GM18502 (cell line): ENCODE measurements around the gene GEN1.
"Not testable (repeated sequence)": the region's sequence is repeated elsewhere in the genome, so short reads cannot be mapped to it uniquely, and the experiment has no call there.

ENCODE experiments used
- ATAC-seq: cut with Tn5 transposase; IDR thresholded peaks from one replicate; pipeline ENCODE4 v1.9.1; 2021; ENCODE audit warnings: mild to moderate bottlenecking; ENCODE audit not compliant: unreplicated experiment, poor library complexity

Gene GEN1

DNA sequence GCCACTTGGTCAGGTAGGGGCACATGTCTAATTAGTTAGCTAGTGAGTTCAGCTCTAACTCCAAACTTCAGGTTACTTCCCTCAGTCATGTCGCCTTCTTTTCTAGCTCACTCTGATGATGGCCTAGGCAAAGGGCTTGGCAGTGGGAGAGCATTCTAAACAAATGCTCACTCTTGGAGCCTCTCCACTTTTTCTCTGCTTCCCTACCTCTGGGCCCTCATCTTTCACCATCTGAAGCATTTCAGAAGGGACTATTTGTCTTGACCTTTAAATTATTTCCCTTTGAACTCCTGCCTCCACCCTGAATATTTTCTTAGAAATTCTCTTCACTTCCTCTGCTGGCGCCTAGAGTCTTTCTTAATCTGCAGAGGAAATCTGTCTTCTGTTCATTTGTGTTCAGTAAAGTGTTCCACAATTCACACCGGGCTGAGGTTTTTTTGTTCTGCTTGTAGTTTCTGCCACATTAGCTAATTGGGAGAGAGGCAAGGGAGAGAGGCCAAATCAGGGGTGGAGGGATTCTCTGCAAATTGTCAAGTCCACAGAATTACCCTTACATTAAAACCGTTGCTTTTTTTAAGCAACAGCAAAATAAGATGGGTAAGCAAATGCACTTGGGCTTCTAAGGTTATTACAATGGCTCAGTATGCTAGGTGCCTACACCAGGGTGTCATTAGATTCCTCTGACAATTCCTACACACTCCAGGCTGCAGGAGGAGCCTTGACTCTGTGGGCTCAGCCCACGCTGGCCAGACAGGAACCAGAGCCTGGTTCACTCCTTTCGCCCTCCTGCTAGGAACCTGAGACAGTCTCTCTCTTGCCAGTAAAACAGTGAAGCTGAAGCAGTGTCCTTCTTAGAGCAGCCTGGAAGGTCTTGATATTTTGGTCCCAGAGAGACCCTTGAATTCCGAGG lies 67.9 kb downstream of the GEN1 start:
- ATAC-seq = peak; percentile 49

DNA sequence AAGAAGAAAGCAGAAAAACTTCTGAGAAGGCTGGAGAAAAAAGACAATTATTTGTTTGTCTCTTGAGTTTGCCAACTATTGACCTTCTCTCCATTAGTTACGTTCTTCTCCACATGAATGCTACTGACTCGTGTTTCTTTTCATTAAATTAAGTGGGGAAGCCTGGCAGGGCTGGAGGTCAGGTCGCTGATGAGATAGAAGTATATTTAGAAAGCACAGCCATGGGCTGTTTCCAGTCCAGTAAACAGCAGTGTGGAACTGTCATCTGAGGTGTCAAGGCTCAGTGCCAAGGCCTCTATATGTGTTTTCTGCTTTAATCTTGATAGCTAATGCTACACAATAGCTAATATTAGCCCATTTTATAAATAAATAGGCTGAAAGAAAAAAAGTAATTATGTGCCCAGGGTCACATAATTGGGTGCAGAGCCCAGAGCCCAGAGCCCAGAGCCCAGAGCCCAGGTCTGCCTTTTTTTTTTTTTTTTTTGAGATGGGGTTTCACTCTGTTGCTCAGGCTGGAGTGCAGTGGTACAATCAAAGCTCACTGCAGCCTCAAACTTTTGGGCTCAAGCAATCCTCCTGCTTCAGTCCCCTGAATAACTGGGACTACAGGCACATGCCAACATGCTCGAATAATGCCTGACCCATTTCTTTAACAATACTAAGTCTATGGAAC lies 68.6 kb downstream of the GEN1 start:
- peak; percentile 65 for ATAC-seq

GRCh38 chr2:17823646-17824045 lies 69.7 kb downstream of the GEN1 start:
- ATAC-seq = not testable (repeated sequence)

DNA sequence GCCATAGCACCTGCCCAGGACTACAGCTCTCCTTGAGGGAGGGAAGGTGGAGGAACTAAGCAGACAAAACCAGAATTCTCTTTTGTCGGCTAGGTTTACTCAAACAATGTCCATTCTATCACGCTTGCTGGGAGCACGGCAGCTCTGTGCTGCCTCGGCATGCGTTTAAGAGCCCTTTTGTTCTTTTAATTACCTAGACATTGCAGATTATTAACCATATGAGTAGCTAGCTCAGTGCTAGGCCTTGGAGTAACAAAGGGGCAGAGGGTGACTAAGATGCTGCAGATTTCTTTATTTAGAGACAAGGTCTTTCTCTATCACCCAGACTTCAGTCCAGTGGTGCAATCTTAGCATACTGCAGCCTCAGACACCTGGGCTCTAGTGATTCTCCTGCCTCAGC lies 73.4 kb downstream of the GEN1 start:
- no peak for ATAC-seq

GRCh38 chr2:17827785-17828184 lies 73.8 kb downstream of the GEN1 start:
- no peak for ATAC-seq

DNA sequence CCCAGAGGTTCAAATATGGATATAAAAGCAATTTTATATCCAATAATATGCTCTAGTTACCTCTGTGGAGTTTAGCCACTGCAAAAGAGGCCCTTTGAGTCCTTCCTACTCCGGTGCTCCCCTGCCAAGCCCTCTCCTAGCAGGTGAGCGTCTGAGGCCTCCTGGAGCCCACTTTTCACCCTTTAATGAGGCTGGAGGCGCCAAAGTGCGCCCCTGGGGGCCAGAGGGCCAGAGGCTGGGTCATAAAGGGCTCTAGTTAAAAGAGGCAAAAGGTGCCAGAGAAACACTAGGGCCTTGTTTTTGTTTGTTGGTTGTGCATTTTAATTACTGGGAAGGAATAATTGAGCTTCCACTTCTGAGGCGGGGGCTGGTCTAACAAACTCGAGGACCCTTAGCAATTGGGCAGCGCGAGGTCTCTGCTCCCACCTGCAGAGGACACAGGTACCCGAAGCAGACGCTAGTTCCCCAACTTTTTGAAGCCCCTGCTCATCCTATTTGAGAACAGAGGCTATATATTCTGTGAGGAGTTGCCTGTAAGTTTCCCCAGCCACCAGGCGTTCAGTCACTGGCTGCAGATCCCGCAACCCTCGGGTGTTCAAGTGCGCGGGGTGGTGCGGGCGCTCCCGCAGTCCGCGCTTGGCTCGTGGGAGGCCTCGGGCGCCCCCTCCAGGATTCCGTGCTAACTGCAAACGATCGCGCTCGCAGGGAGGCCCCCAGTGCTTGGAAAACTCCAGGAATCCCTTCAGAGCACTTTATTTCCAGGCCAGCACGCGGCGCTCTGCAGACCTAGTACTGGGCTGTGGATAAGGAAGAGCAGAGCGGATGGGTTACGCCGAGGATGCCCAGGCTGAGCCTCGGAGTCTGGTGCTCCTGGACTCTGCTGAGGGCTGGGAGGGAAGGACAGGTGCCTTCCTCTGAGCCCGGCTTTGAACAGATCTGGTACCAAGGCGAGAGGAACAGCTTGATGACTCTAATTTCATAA lies 76.4 kb downstream of the GEN1 start:
- ATAC-seq = peak; percentile 95

- ATAC-seq = no peak
Measured at GRCh38 chr2:17835516-17835915, 81.6 kb downstream of the GEN1 start.
